K562 (cell line): ENCODE measurements around the gene MED13L. TPM values are rescaled to one million over a fixed set of nuclear protein-coding genes. Genes with fewer than 3 reads are reported as not detected.

Source experiments
- ARNT ChIP-seq, 2 experiments: fragments of 450-650 bp; IDR thresholded peaks; 2 replicates each; pipeline ENCODE4 v1.6.1; 2016; ENCODE audit warnings: mild to moderate bottlenecking in 1 of 2
- BDP1 ChIP-seq: IDR thresholded peaks from 3 replicates; pipeline ENCODE4 v1.6.1; 2011; ENCODE audit not compliant: insufficient read length, insufficient read depth
- BRD4 ChIP-seq: fragments of 200-600 bp; sonication (generic); IDR thresholded peaks from 2 replicates; pipeline ENCODE4 v1.6.1; 2017; ENCODE audit warnings: inconsistent platforms
- ETV6 ChIP-seq, 3 experiments: fragments of 150-350 bp in 1 of 3; sonication (generic) in 1 of 3; formaldehyde crosslinking in 1 of 3; IDR thresholded peaks; 2 replicates each; pipeline versions ENCODE4 v1.6.1 to v1.8.0; 2014 to 2022; ENCODE audit warnings: borderline replicate concordance in 2 of 3, low read depth in 2 of 3, antibody characterized with exemption in 1 of 3, low read length in 1 of 3, mild to moderate bottlenecking in 1 of 3, missing genetic modification reagents in 1 of 3
- GTF2A2 ChIP-seq: IDR thresholded peaks from 2 replicates; pipeline ENCODE4 v1.6.1; 2016; ENCODE audit warnings: mild to moderate bottlenecking, missing genetic modification characterization, missing compliant biosample characterization
- KDM4B ChIP-seq, 2 experiments: fragments of 450-650 bp in 1 of 2; sonication (generic) in 1 of 2; IDR thresholded peaks; 2 replicates each; pipeline ENCODE4 v1.6.1; 2016 to 2017; ENCODE audit warnings: borderline replicate concordance in 2 of 2, antibody characterized with exemption in 1 of 2, low read depth in 1 of 2, mild to moderate bottlenecking in 1 of 2
- MAFG ChIP-seq: fragments of 450-650 bp; conservative IDR thresholded peaks from 2 replicates; pipeline ENCODE4 v1.6.1; 2016; ENCODE audit warnings: missing genetic modification characterization, missing compliant biosample characterization
- NCOA2 ChIP-seq, 2 experiments: fragments of 450-650 bp; IDR thresholded peaks; 2 replicates each; pipeline ENCODE4 v1.6.1; 2018; ENCODE audit warnings: mild to moderate bottlenecking in 2 of 2, moderate library complexity in 1 of 2; ENCODE audit not compliant: partially characterized antibody in 2 of 2
- PTTG1 ChIP-seq: fragments of 450-650 bp; IDR thresholded peaks from 2 replicates; pipeline ENCODE4 v1.6.1; 2016; ENCODE audit warnings: low read depth, mild to moderate bottlenecking, missing genetic modification characterization, missing compliant biosample characterization
- SMARCA5 ChIP-seq: fragments of 450-650 bp; IDR thresholded peaks from 2 replicates; pipeline ENCODE4 v1.6.1; 2016
- TEAD1 ChIP-seq, 2 experiments: fragments of 450-650 bp in 1 of 2; sonication (generic) in 1 of 2; formaldehyde crosslinking; IDR thresholded peaks; 2 replicates each; pipeline versions ENCODE4 v1.4.0 to v1.8.0; 2020 to 2022; ENCODE audit warnings: mild to moderate bottlenecking in 2 of 2, missing genetic modification reagents in 1 of 2
- YBX1 ChIP-seq: fragments of 450-650 bp; IDR thresholded peaks from 2 replicates; pipeline ENCODE4 v1.7.1; 2016; ENCODE audit warnings: mild to moderate bottlenecking
- ZNF561 ChIP-seq: fragments of 450-650 bp; formaldehyde crosslinking; conservative IDR thresholded peaks from 2 replicates; pipeline ENCODE4 v1.4.0; 2020; ENCODE audit warnings: mild to moderate bottlenecking, moderate library complexity
- ZNF586 ChIP-seq: fragments of 450-650 bp; formaldehyde crosslinking; conservative IDR thresholded peaks from 2 replicates; pipeline ENCODE4 v1.4.0; 2020; ENCODE audit warnings: mild to moderate bottlenecking, moderate library complexity
- polyA plus RNA-seq, 8 experiments: library from polyadenylated mRNA; depleted of rRNA in 4 of 8; stranded (reverse) in 5 of 8; unstranded in 3 of 8; fragments of >200 nt; fragmentation: Nextera tagmentation in 2 of 8; fragmentation: Illumina TruSeq in 1 of 8; extraction: Ambion mirVana in 2 of 8; extraction: Trizol in 1 of 8; gene quantifications; 2 replicates each; pipeline versions ENCODE4 v1.2.1 to v1.2.3, GENCODE V29; 2011 to 2014; ENCODE audit warnings: inconsistent platforms in 1 of 8, missing spikeins in 1 of 8
- total RNA-seq, 7 experiments: library from RNA; depleted of rRNA in 6 of 7; stranded (reverse); fragments of >200 nt in 6 of 7; fragmentation: Illumina TruSeq in 2 of 7; extraction: Trizol in 2 of 7; gene quantifications; 2 replicates each; pipeline versions ENCODE4 v1.2.1 to v1.2.3, GENCODE V29; 2011 to 2021; ENCODE audit warnings: low replicate concordance in 1 of 7
- TF ChIP-seq, protein P1 (sequence below): fragments of 450-650 bp; IDR thresholded peaks from 2 replicates; pipeline ENCODE4 v1.6.1; 2016; ENCODE audit warnings: low read depth
- TF ChIP-seq, protein P2 (sequence below), 2 experiments: fragments of 450-650 bp in 1 of 2; IDR thresholded peaks; 2 replicates each; pipeline ENCODE4 v1.6.1; 2011 to 2017; ENCODE audit warnings: low read depth in 2 of 2, antibody characterized with exemption in 1 of 2, borderline replicate concordance in 1 of 2, low read length in 1 of 2, mild to moderate bottlenecking in 1 of 2, mixed read lengths in 1 of 2; ENCODE audit not compliant: control insufficient read depth in 1 of 2

MED13L gene
- total and polyA plus RNA-seq, 9 of the 15 experiments (the other 6 are each of a cell fraction or from before 2014, with no cell fraction given): 13.4 to 90.3 (median 36.9) TPM

DNA sequence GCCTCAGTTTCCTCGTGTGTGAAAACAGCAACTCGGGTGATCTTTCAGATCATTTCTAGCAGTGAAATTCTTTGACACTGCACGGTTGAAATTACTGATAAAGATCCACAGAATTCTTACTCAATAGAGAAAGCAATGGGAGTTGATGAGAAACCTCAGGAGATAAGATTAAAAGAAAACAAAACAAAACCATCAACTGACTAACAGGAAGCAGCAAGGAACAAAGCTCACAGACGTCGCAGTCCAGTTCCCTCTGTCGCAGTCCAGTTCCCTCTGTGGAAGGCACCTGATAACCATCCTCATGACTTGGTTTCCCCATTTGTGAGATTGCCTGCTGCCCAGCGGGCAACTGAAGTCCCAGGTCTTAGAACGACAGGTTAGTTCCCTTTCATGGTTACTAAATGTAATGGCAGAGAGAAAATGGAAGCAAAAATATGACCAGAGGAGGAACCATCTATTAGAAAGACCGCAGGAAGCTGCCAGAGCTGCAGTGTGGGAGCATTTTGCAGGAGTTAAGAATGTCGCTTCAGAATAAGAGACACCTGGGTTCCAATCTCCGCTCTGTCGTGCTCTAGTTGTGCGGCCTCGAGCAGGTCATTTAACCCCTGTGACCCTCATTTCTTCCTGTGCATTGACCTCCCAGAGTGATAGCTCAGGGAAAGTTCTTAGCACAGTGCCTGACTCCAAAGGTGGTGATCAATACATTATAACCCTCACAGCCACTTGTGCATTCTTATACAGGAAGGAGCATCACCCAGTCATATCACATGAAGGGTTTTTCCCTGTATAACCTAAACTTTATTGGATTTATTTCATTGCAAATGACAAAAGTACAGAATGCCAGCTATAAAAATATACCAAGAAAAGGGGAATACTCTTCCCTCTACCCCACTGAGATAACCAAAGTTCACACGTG is 5.1 kb upstream of the MED13L start (continued):
- TF ChIP-seq ETV6 (IDR thresholded peaks at IDR 0.05; ENCODE audit: borderline replicate concordance in 1 of 2, low read depth in 2 of 2, low read length in 1 of 2) (no peak), ETV6 (CRISPR knock-in tag; IDR thresholded peaks at IDR 0.05; ENCODE audit: borderline replicate concordance) (no peak), ZNF586 (no peak), NCOA2 (IDR thresholded peaks at IDR 0.05; ENCODE audit: partially characterized antibody in 2 of 2) (no peak), KDM4B (IDR thresholded peaks at IDR 0.05; ENCODE audit: borderline replicate concordance in 2 of 2, low read depth in 1 of 2) (no peak), BDP1 (no peak), ZNF561 (CRISPR knock-in tag) (no peak), GTF2A2 (tag) (no peak), SMARCA5 (no peak; the same call in 1 of the 2 replicates), BRD4 (no peak), MAFG (tag) (no peak), YBX1 (no peak), PTTG1 (tag) (no peak), ARNT (IDR thresholded peaks at IDR 0.05) (no peak), TEAD1 (CRISPR knock-in tag; IDR thresholded peaks at IDR 0.05) (no peak)
- TF ChIP-seq, protein P1, sequence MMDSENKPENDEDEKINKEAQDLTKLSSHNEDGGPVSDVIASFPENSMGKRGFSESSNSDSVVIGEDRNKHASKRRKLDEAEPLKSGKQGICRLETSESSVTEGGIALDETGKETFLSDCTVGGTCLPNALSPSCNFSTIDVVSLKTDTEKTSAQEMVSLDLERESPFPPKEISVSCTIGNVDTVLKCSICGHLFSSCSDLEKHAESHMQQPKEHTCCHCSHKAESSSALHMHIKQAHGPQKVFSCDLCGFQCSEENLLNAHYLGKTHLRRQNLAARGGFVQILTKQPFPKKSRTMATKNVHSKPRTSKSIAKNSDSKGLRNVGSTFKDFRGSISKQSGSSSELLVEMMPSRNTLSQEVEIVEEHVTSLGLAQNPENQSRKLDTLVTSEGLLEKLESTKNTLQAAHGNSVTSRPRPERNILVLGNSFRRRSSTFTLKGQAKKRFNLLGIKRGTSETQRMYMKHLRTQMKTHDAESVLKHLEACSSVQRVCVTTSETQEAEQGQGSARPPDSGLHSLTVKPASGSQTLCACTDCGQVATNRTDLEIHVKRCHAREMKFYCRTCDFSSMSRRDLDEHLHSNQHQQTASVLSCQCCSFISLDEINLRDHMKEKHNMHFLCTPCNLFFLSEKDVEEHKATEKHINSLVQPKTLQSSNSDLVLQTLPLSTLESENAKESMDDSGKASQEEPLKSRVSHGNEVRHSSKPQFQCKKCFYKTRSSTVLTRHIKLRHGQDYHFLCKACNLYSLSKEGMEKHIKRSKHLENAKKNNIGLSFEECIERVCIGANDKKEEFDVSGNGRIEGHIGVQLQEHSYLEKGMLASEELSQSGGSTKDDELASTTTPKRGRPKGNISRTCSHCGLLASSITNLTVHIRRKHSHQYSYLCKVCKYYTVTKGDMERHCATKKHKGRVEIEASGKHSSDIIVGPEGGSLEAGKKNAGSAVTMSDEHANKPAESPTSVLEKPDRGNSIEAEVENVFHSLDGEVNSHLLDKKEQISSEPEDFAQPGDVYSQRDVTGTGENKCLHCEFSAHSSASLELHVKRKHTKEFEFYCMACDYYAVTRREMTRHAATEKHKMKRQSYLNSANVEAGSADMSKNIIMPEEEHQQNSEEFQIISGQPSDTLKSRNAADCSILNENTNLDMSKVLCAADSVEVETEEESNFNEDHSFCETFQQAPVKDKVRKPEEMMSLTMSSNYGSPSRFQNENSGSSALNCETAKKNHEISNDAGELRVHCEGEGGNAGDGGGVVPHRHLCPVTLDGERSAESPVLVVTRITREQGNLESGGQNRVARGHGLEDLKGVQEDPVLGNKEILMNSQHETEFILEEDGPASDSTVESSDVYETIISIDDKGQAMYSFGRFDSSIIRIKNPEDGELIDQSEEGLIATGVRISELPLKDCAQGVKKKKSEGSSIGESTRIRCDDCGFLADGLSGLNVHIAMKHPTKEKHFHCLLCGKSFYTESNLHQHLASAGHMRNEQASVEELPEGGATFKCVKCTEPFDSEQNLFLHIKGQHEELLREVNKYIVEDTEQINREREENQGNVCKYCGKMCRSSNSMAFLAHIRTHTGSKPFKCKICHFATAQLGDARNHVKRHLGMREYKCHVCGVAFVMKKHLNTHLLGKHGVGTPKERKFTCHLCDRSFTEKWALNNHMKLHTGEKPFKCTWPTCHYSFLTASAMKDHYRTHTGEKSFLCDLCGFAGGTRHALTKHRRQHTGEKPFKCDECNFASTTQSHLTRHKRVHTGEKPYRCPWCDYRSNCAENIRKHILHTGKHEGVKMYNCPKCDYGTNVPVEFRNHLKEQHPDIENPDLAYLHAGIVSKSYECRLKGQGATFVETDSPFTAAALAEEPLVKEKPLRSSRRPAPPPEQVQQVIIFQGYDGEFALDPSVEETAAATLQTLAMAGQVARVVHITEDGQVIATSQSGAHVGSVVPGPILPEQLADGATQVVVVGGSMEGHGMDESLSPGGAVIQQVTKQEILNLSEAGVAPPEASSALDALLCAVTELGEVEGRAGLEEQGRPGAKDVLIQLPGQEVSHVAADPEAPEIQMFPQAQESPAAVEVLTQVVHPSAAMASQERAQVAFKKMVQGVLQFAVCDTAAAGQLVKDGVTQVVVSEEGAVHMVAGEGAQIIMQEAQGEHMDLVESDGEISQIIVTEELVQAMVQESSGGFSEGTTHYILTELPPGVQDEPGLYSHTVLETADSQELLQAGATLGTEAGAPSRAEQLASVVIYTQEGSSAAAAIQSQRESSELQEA: no peak
- TF ChIP-seq, protein P2, sequence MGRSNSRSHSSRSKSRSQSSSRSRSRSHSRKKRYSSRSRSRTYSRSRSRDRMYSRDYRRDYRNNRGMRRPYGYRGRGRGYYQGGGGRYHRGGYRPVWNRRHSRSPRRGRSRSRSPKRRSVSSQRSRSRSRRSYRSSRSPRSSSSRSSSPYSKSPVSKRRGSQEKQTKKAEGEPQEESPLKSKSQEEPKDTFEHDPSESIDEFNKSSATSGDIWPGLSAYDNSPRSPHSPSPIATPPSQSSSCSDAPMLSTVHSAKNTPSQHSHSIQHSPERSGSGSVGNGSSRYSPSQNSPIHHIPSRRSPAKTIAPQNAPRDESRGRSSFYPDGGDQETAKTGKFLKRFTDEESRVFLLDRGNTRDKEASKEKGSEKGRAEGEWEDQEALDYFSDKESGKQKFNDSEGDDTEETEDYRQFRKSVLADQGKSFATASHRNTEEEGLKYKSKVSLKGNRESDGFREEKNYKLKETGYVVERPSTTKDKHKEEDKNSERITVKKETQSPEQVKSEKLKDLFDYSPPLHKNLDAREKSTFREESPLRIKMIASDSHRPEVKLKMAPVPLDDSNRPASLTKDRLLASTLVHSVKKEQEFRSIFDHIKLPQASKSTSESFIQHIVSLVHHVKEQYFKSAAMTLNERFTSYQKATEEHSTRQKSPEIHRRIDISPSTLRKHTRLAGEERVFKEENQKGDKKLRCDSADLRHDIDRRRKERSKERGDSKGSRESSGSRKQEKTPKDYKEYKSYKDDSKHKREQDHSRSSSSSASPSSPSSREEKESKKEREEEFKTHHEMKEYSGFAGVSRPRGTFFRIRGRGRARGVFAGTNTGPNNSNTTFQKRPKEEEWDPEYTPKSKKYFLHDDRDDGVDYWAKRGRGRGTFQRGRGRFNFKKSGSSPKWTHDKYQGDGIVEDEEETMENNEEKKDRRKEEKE (IDR thresholded peaks at IDR 0.05; ENCODE audit: borderline replicate concordance in 1 of 2, control insufficient read depth in 1 of 2, low read depth in 2 of 2, low read length in 1 of 2): no peak
